Mesenchymal stem cell (in vitro differentiated cells and primary cell): ENCODE measurements around the gene RABGAP1L.

Source experiments
- DNase-seq: peaks from one replicate; pipeline ENCODE4 v3.0.0-alpha.2; 2013
- H2AFZ ChIP-seq: one replicate; pipeline ENCODE4 v1.6.1; 2013; ENCODE audit warnings: low read depth, mild to moderate bottlenecking, control low read depth, inconsistent platforms, low read length, moderate library complexity
- H2AK5ac ChIP-seq: 2 replicates; pipeline ENCODE4 v1.6.1; 2013; ENCODE audit warnings: low read length, moderate library complexity, mild to moderate bottlenecking, inconsistent platforms; ENCODE audit not compliant: severe bottlenecking
- H2BK120ac ChIP-seq: one replicate; pipeline ENCODE4 v1.6.1; 2013; ENCODE audit warnings: low read depth, mild to moderate bottlenecking, inconsistent platforms, low read length, moderate library complexity
- H2BK12ac ChIP-seq, 2 experiments: one replicate each; pipeline ENCODE4 v1.6.1; 2013; ENCODE audit warnings: inconsistent platforms in 2 of 2, low read length in 2 of 2, mild to moderate bottlenecking in 2 of 2, moderate library complexity in 2 of 2, control low read depth in 1 of 2
- H2BK15ac ChIP-seq: one replicate; pipeline ENCODE4 v1.6.1; 2013; ENCODE audit warnings: mild to moderate bottlenecking, low read depth, inconsistent platforms; ENCODE audit not compliant: poor library complexity, severe bottlenecking
- H2BK5ac ChIP-seq: 2 replicates; pipeline ENCODE4 v1.6.1; 2013; ENCODE audit warnings: low read depth, mild to moderate bottlenecking, low read length, control low read depth, inconsistent platforms; ENCODE audit not compliant: poor library complexity, severe bottlenecking
- H3K14ac ChIP-seq, 2 experiments: one replicate each; pipeline ENCODE4 v1.6.1; 2013; ENCODE audit warnings: inconsistent platforms in 2 of 2, low read length in 2 of 2, control low read depth in 1 of 2, mild to moderate bottlenecking in 1 of 2, moderate library complexity in 1 of 2
- H3K18ac ChIP-seq, 2 experiments: one replicate each; pipeline ENCODE4 v1.6.1; 2013; ENCODE audit warnings: inconsistent platforms in 2 of 2, low read length in 2 of 2, control low read depth in 1 of 2, low read depth in 1 of 2, mild to moderate bottlenecking in 1 of 2
- H3K23ac ChIP-seq, 2 experiments: one replicate each; pipeline ENCODE4 v1.6.1; 2013; ENCODE audit warnings: inconsistent platforms in 2 of 2, low read length in 2 of 2, mild to moderate bottlenecking in 2 of 2, moderate library complexity in 2 of 2, control low read depth in 1 of 2
- H3K27ac ChIP-seq: 2 replicates; pipeline ENCODE4 v1.5.1; 2013; ENCODE audit warnings: mild to moderate bottlenecking, moderate library complexity, low read length, control low read depth, inconsistent platforms; ENCODE audit not compliant: poor library complexity, severe bottlenecking
- H3K27me3 ChIP-seq, 2 experiments: 2 replicates each; pipeline versions ENCODE4 v1.6.1 to v1.7.0; 2013; ENCODE audit warnings: low read length in 2 of 2, mild to moderate bottlenecking in 2 of 2, moderate library complexity in 2 of 2, control low read depth in 1 of 2, inconsistent platforms in 1 of 2; ENCODE audit not compliant: control insufficient read depth in 1 of 2, insufficient read depth in 1 of 2
- H3K36me3 ChIP-seq, 2 experiments: 2 replicates each; pipeline versions ENCODE4 v1.6.1 to v1.7.0; 2013; ENCODE audit warnings: low read length in 2 of 2, control low read depth in 1 of 2, inconsistent platforms in 1 of 2, low read depth in 1 of 2, mild to moderate bottlenecking in 1 of 2; ENCODE audit not compliant: insufficient read depth in 2 of 2, control insufficient read depth in 1 of 2
- H3K4ac ChIP-seq, 2 experiments: one replicate each; pipeline ENCODE4 v1.6.1; 2013; ENCODE audit warnings: inconsistent platforms in 2 of 2, low read length in 2 of 2, mild to moderate bottlenecking in 2 of 2, moderate library complexity in 2 of 2, control low read depth in 1 of 2, low read depth in 1 of 2
- H3K4me1 ChIP-seq: 2 replicates; pipeline ENCODE4 v1.6.1; 2013; ENCODE audit warnings: low read depth, low read length, control low read depth; ENCODE audit not compliant: control insufficient read depth, insufficient read depth
- H3K4me2 ChIP-seq: 2 replicates; pipeline ENCODE4 v1.6.1; 2013; ENCODE audit warnings: low read length, mild to moderate bottlenecking, inconsistent platforms; ENCODE audit not compliant: poor library complexity, severe bottlenecking
- H3K4me3 ChIP-seq, 2 experiments: 2 replicates each; pipeline versions ENCODE4 v1.5.1 to v1.7.0; 2013; ENCODE audit warnings: low read length in 2 of 2, mild to moderate bottlenecking in 2 of 2, control low read depth in 1 of 2, low read depth in 1 of 2; ENCODE audit not compliant: insufficient read depth in 1 of 2
- H3K79me1 ChIP-seq: replicated peaks from 2 replicates; pipeline ENCODE4 v1.6.1; 2013; ENCODE audit warnings: mild to moderate bottlenecking, control low read depth, low read length, inconsistent platforms; ENCODE audit not compliant: poor library complexity, severe bottlenecking
- H3K9ac ChIP-seq: 2 replicates; pipeline ENCODE4 v1.7.0; 2013; ENCODE audit warnings: mild to moderate bottlenecking, low read length, moderate library complexity
- H3K9me3 ChIP-seq: 2 replicates; pipeline ENCODE4 v1.7.0; 2013; ENCODE audit warnings: mild to moderate bottlenecking, low read length; ENCODE audit not compliant: control insufficient read depth
- H4K8ac ChIP-seq: one replicate; pipeline ENCODE4 v1.6.1; 2013; ENCODE audit warnings: inconsistent platforms, mild to moderate bottlenecking, low read length, moderate library complexity
- H4K91ac ChIP-seq: one replicate; pipeline ENCODE4 v1.6.1; 2013; ENCODE audit warnings: mild to moderate bottlenecking, low read length, inconsistent platforms
- WGBS: methylation state at CpG from one replicate; pipeline ENCODE4 v1.1.7; 2013; ENCODE audit warnings: mixed read lengths; 5-methylcytosine and 5-hydroxymethylcytosine counted together

The RABGAP1L gene

GRCh38 chr1:174366946-174367345 lies 207.6 kb downstream of the RABGAP1L start:
- no peaks in the 10 kb centered on the region for H3K27me3 ChIP-seq
- WGBS: 96% methylated on average over 2 of the region's 3 CpGs
- H3K4me2 ChIP-seq: no peak overlapping the region

GRCh38 chr1:174367892-174368291 lies 208.6 kb downstream of the RABGAP1L start:
- H2BK12ac ChIP-seq: no peak overlapping the region
- H3K4me1 ChIP-seq: no peaks in the 10 kb centered on the region
- H2AK5ac ChIP-seq: no peak overlapping the region
- H3K18ac ChIP-seq: no peak overlapping the region
- no peak overlapping the region for H2BK5ac ChIP-seq
- no peaks in the 10 kb centered on the region for H3K27me3 ChIP-seq
- no peak overlapping the region for H3K14ac ChIP-seq
- H3K36me3 ChIP-seq: no peaks in the 10 kb centered on the region
- H2BK15ac ChIP-seq: no peak overlapping the region
- no peak overlapping the region for H3K4ac ChIP-seq
- no peak overlapping the region for H3K4me3 ChIP-seq
- no peak for DNase-seq
- H3K27ac ChIP-seq: no peak overlapping the region
- H3K4me2 ChIP-seq: no peak overlapping the region
- no peak overlapping the region for H2AFZ ChIP-seq
- H4K91ac ChIP-seq: no peak overlapping the region
- no peak overlapping the region for H3K23ac ChIP-seq
- H3K79me1 ChIP-seq: peaks cover 4% of the 10 kb centered on the region
- H4K8ac ChIP-seq: no peak overlapping the region
- 92% methylated on average over 2 of the region's 5 CpGs for WGBS
- H2BK120ac ChIP-seq: no peak overlapping the region
- no peaks in the 10 kb centered on the region for H3K9me3 ChIP-seq
- H3K9ac ChIP-seq: no peak overlapping the region

More at GRCh38 chr1:174366946-174367345, 207.6 kb downstream of the RABGAP1L start:
- H3K79me1 ChIP-seq: peaks cover 4% of the 10 kb centered on the region
- H3K4me1 ChIP-seq: no peaks in the 10 kb centered on the region
- H3K18ac ChIP-seq: no peak overlapping the region
- no peak overlapping the region for H3K4me3 ChIP-seq
- H3K36me3 ChIP-seq: no peaks in the 10 kb centered on the region
- H2AFZ ChIP-seq: no peak overlapping the region
- H4K91ac ChIP-seq: no peak overlapping the region
- H3K14ac ChIP-seq: no peak overlapping the region
- H4K8ac ChIP-seq: no peak overlapping the region
- H2BK12ac ChIP-seq: no peak overlapping the region
- DNase-seq: no peak
- H3K4ac ChIP-seq: no peak overlapping the region
- H2AK5ac ChIP-seq: no peak overlapping the region
- no peak overlapping the region for H3K23ac ChIP-seq
- no peak overlapping the region for H2BK120ac ChIP-seq
- no peak overlapping the region for H2BK5ac ChIP-seq
- H2BK15ac ChIP-seq: no peak overlapping the region
- H3K9me3 ChIP-seq: no peaks in the 10 kb centered on the region
- no peak overlapping the region for H3K27ac ChIP-seq
- H3K9ac ChIP-seq: no peak overlapping the region

DNA sequence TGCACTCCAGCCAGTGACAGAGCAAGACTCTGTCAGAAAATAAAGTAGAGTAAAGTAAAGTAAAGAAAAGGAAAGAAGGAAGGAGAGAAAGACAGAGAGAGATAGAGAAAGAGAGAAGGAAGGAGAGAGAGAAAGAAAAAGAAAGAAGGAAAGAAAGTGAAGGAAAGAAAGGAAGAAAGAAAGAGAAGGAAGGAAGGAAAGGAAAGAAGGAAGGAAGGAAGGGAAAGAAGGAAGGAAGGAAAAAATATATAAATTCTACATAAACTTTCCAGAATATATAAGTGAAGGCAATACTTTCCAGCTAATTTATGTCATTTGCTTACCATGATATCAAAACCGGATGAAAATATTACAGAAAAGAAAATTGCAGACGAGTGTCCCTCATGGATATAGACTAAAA lies 216.7 kb downstream of the RABGAP1L start:
- H2BK12ac ChIP-seq: no peak overlapping the region
- 100% methylated on average over 2 of the region's 2 CpGs for WGBS

GRCh38 chr1:174391716-174392115 lies 232.4 kb downstream of the RABGAP1L start:
- H3K9ac ChIP-seq: no peak overlapping the region
- no peak overlapping the region for H2BK15ac ChIP-seq
- H2AK5ac ChIP-seq: no peak overlapping the region
- no peak overlapping the region for H3K27ac ChIP-seq
- H2BK12ac ChIP-seq: no peak overlapping the region
- no peak overlapping the region for H3K4me2 ChIP-seq
- H3K79me1 ChIP-seq: no peaks in the 10 kb centered on the region
- no peak overlapping the region for H2BK120ac ChIP-seq
- H2AFZ ChIP-seq: no peak overlapping the region
- H3K18ac ChIP-seq: no peak overlapping the region
- H4K91ac ChIP-seq: no peak overlapping the region
- H3K36me3 ChIP-seq: peaks cover 2 to 5% of the 10 kb centered on the region in 2 experiments
- no peak overlapping the region for H4K8ac ChIP-seq
- no peaks in the 10 kb centered on the region for H3K4me1 ChIP-seq
- H3K4me3 ChIP-seq: no peak overlapping the region
- H3K27me3 ChIP-seq: no peaks in the 10 kb centered on the region
- DNase-seq: no peak
- no peak overlapping the region for H3K23ac ChIP-seq
- H2BK5ac ChIP-seq: no peak overlapping the region
- no peak overlapping the region for H3K14ac ChIP-seq
- H3K9me3 ChIP-seq: peaks cover 10% of the 10 kb centered on the region
- no peak overlapping the region for H3K4ac ChIP-seq

More for the DNA sequence above, 216.7 kb downstream of the RABGAP1L start:
- Histone ChIP-seq H3K4me3 (no peak overlapping the region), H2BK120ac (no peak overlapping the region), H3K4me2 (no peak overlapping the region), H3K36me3 (peaks cover 0 to 3% of the 10 kb centered on the region in 2 experiments), H3K9ac (no peak overlapping the region), H2AFZ (no peak overlapping the region), H4K8ac (no peak overlapping the region), H3K18ac (no peak overlapping the region), H3K4me1 (no peaks in the 10 kb centered on the region), H4K91ac (no peak overlapping the region), H3K14ac (no peak overlapping the region), H3K27me3 (no peaks in the 10 kb centered on the region), H2BK5ac (no peak overlapping the region), H3K23ac (no peak overlapping the region), H2AK5ac (no peak overlapping the region), H3K27ac (no peak overlapping the region), H2BK15ac (no peak overlapping the region), H3K79me1 (no peaks in the 10 kb centered on the region), H3K4ac (no peak overlapping the region), H3K9me3 (no peaks in the 10 kb centered on the region)
- DNase-seq: no peak
